NCI-H1417 (cell line): ENCODE results near the gene SDCBP2.
"Not testable (repeated sequence)": the region's sequence is repeated elsewhere in the genome, so short reads cannot be mapped to it uniquely, and the experiment has no call there.

Experiments used
- DNase-seq, 3 experiments: peaks; one replicate each; lab custom pipeline; 2025; lab: John Stamatoyannopoulos, UW

SDCBP2 gene

GRCh38 chr20:1360094-1360846 is 31.3 kb upstream of the SDCBP2 start:
- DNase-seq = no peak

GRCh38 chr20:1357921-1358671 is 29.2 kb upstream of the SDCBP2 start:
- DNase-seq = no peak

GRCh38 chr20:1353956-1354355 is 25.0 kb upstream of the SDCBP2 start:
- DNase-seq = no peak

- no peak for DNase-seq
Observed at GRCh38 chr20:1346315-1346969, 17.5 kb upstream of the SDCBP2 start.

- DNase-seq = no peak
Observed at GRCh38 chr20:1345756-1346093, 16.8 kb upstream of the SDCBP2 start.

GRCh38 chr20:1345030-1345755 is 16.3 kb upstream of the SDCBP2 start:
- no peak for DNase-seq

- DNase-seq = not testable (repeated sequence)
Observed at GRCh38 chr20:1343446-1344124, 14.6 kb upstream of the SDCBP2 start.

GRCh38 chr20:1341561-1342265 is 12.8 kb upstream of the SDCBP2 start:
- DNase-seq = no peak

GRCh38 chr20:1338801-1339200 is 9.9 kb upstream of the SDCBP2 start:
- DNase-seq = no peak

GRCh38 chr20:1338096-1338495 is 9.2 kb upstream of the SDCBP2 start:
- DNase-seq = no peak

GRCh38 chr20:1337441-1337840 is 8.5 kb upstream of the SDCBP2 start:
- no peak for DNase-seq

GRCh38 chr20:1336699-1337367 is 7.9 kb upstream of the SDCBP2 start:
- DNase-seq = no peak

GRCh38 chr20:1335961-1336698 is 7.2 kb upstream of the SDCBP2 start:
- DNase-seq = no peak

- no peak for DNase-seq
Observed at GRCh38 chr20:1334761-1335160, 5.8 kb upstream of the SDCBP2 start.

- DNase-seq = no peak
Observed at GRCh38 chr20:1334370-1334731, 5.4 kb upstream of the SDCBP2 start.

- no peak for DNase-seq
Observed at GRCh38 chr20:1333462-1334369, 4.8 kb upstream of the SDCBP2 start.

GRCh38 chr20:1332749-1333300 is 3.9 kb upstream of the SDCBP2 start:
- no peak for DNase-seq

GRCh38 chr20:1331801-1332453 is 3.0 kb upstream of the SDCBP2 start:
- DNase-seq = no peak
